GM12875 (cell line): ENCODE results near the gene ERBB2.

Source experiments
- H3K4me3 ChIP-seq: one replicate; pipeline ENCODE4 v1.5.1; 2011; ENCODE audit warnings: low read depth, low read length, control low read depth
- TF ChIP-seq, protein P1 (sequence below): IDR thresholded peaks from 2 replicates; pipeline ENCODE4 v1.5.1; 2011; ENCODE audit warnings: low read depth, mild to moderate bottlenecking, control low read depth, inconsistent platforms, low read length, moderate library complexity, borderline replicate concordance; ENCODE audit not compliant: insufficient read depth

Gene ERBB2

GRCh38 chr17:39679521-39680192, 20.2 kb upstream of the ERBB2 start:
- H3K4me3 ChIP-seq, result no peak overlapping the region
- TF ChIP-seq, protein P1, sequence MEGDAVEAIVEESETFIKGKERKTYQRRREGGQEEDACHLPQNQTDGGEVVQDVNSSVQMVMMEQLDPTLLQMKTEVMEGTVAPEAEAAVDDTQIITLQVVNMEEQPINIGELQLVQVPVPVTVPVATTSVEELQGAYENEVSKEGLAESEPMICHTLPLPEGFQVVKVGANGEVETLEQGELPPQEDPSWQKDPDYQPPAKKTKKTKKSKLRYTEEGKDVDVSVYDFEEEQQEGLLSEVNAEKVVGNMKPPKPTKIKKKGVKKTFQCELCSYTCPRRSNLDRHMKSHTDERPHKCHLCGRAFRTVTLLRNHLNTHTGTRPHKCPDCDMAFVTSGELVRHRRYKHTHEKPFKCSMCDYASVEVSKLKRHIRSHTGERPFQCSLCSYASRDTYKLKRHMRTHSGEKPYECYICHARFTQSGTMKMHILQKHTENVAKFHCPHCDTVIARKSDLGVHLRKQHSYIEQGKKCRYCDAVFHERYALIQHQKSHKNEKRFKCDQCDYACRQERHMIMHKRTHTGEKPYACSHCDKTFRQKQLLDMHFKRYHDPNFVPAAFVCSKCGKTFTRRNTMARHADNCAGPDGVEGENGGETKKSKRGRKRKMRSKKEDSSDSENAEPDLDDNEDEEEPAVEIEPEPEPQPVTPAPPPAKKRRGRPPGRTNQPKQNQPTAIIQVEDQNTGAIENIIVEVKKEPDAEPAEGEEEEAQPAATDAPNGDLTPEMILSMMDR, result no peak

DNA sequence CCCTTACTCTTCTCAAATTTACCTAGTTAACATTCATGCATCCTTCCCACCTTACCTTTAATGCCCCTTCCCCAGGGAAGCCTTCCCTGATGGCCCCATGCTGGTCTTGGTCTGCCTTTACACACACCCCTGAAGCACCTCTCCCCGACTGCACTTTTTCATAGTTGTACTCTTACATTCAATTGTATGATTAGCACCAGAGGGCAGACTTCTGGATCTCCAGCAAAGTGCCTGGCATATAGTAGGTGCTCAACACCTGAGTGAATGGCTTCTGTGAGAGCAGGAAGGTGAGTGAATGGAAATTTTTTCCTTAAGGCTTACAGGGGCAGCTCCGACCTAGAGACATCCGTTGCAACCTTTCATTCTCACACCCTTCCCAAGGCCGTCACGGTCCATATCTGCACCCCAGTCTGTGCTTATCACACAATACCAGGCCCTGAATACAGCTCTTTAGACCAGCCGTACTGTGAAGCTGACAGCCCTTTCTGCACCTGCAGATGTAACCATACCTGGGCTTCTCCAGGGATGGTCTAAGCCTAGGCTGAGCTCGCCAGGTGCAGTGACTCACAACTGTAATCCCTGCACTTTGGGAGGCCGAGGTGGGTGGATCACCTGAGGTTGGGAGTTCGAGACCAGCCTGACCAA, 16.4 kb upstream of the ERBB2 start:
- TF ChIP-seq, protein P1, result no peak
- no peak overlapping the region for H3K4me3 ChIP-seq

- TF ChIP-seq, protein P1, result no peak
- no peak overlapping the region for H3K4me3 ChIP-seq
Observed at GRCh38 chr17:39684369-39685192, 15.3 kb upstream of the ERBB2 start.

DNA sequence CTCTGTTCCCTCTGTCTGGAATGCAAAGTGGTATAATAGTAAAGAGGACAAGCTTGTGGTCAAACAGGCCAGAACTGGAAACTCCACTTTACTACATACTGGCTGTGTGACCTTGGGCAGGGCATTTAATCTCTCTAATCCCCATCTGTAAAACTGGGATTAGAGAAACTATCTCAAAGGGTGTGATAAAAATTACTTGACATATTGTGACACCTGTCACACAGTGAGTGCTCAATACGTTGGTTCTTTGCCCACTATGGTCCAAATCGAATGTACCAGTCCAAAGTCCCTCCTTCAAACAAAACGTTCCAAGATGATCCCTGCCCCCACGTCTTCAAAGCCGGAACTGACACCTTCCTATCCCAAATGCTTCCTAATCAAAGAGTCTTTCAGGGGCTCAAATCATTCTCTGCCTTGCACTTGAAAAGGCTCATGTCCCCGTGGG, 12.7 kb upstream of the ERBB2 start:
- TF ChIP-seq, protein P1, result no peak
- no peak overlapping the region for H3K4me3 ChIP-seq

DNA sequence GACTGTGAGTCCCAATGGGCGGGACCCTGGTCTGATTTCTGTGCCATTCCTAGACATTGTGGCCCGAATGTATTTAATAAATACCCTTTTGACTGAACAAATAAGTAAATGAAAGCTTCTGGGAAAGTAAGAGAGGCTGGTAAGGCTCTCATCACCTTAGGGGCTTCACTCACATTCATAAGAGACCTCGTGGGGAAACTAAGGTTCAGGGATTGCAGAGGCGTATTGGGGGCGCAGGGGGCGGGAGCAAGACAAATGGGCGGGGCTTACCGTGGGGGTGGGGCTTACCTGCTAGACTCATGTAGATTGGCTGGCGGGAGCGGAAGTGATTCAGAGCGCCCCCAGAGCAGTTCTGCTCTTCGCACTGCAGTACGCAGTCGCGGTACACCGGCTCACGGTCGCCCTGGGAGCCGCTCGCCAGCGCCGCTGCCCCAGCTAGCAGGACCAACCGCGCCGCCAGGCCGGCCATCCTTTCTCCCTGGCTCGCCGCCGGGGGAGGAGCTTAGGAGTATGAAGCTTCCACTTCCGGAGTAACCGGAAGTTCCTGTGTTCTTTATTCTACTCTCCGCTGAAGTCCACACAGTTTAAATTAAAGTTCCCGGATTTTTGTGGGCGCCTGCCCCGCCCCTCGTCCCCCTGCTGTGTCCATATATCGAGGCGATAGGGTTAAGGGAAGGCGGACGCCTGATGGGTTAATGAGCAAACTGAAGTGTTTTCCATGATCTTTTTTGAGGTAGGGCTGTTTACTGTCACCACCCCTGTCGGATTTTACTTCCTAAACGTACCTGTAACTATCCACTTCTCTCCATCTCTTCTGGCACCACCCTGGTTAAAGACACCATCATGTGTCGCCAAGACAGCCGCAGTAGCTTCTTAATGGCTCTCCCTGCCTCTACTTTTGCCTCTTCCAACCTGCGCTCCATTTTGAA, 12.1 kb upstream of the ERBB2 start, which contains the start of gene PGAP3:
PGAP3 (minus strand) TSS at position 512 of the 929 bp plus-strand sequence; CDS start at position 469, 43 bp downstream.
- peak within 1 kb of the TSS; percentile 67 for H3K4me3 ChIP-seq
- TF ChIP-seq, protein P1, result no peak

DNA sequence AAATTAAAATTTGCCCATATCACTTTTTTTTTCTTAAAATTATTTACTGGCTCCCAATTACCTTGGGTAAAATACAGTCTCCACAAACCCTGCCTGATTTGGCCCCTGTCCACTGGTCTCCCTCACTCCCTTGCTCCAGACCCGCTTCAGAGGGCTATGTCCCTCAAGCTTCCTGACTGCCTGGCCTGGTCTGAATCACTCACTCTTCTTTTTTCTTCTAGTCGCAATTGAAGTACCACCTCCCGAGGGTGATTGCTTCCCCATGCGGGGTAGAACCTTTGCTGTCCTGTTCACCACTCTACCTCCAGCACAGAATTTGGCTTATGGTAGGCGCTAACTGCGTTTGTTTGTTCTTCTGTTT, 11.4 kb upstream of the ERBB2 start:
- TF ChIP-seq, protein P1, result no peak
- H3K4me3 ChIP-seq, result peak overlapping the region; percentile 67
